B cell (primary cell): ENCODE results near the gene COBL.

Source experiments
- EZH2 ChIP-seq: IDR thresholded peaks from 2 replicates; pipeline ENCODE4 v1.6.1; 2012; ENCODE audit warnings: borderline replicate concordance, low read depth, mild to moderate bottlenecking, moderate library complexity, low read length; ENCODE audit not compliant: insufficient read depth, poor library complexity, severe bottlenecking
- TF ChIP-seq, protein P1 (sequence below): fragments of 200-600 bp; IDR thresholded peaks from one replicate; pipeline ENCODE4 v1.8.0; 2022; ENCODE audit warnings: antibody characterized with exemption, mild to moderate bottlenecking

DNA sequence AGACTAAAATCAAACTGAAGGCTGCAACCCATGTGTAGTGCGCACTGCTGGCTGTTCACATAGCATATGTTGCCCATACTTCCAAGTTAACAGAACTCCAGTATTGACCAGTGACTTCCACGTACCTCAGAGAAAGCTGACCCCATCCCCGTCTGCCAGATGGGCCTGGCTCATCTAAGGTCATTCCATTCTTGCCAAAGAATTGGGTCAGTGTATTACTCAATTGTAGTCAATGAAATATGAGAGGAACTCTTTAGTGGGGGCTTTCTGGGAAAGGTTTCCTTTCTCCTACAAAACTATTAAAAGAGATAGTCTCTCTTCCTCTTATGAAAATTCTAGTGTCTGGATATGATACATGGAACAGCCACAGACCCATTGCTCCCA is 238.6 kb downstream of the COBL start:
- TF ChIP-seq, protein P1, sequence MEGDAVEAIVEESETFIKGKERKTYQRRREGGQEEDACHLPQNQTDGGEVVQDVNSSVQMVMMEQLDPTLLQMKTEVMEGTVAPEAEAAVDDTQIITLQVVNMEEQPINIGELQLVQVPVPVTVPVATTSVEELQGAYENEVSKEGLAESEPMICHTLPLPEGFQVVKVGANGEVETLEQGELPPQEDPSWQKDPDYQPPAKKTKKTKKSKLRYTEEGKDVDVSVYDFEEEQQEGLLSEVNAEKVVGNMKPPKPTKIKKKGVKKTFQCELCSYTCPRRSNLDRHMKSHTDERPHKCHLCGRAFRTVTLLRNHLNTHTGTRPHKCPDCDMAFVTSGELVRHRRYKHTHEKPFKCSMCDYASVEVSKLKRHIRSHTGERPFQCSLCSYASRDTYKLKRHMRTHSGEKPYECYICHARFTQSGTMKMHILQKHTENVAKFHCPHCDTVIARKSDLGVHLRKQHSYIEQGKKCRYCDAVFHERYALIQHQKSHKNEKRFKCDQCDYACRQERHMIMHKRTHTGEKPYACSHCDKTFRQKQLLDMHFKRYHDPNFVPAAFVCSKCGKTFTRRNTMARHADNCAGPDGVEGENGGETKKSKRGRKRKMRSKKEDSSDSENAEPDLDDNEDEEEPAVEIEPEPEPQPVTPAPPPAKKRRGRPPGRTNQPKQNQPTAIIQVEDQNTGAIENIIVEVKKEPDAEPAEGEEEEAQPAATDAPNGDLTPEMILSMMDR, result no peak
- TF ChIP-seq EZH2, result no peak
